ACC112 (cell line): ENCODE data around the gene ADD1.

Experiments
- H2AFZ ChIP-seq: fragments of 200-600 bp; sonication (generic); one replicate; pipeline ENCODE4 v1.6.0; 2017; ENCODE audit warnings: antibody characterized with exemption, low read length; ENCODE audit not compliant: unreplicated experiment
- H3K27ac ChIP-seq: fragments of 200-600 bp; sonication (generic); 2 replicates; pipeline ENCODE4 v1.5.1; 2014; ENCODE audit warnings: low read depth, mild to moderate bottlenecking, antibody characterized with exemption, low read length, moderate library complexity
- H3K27me3 ChIP-seq: fragments of 200-600 bp; sonication (generic); 2 replicates; pipeline ENCODE4 v1.6.1; 2014; ENCODE audit warnings: mild to moderate bottlenecking, antibody characterized with exemption, low read length, moderate library complexity, mixed read lengths; ENCODE audit not compliant: insufficient read depth
- H3K36me3 ChIP-seq: fragments of 200-600 bp; sonication (generic); 2 replicates; pipeline ENCODE4 v1.6.1; 2016; ENCODE audit warnings: mild to moderate bottlenecking, antibody characterized with exemption, low read length, moderate library complexity, mixed read lengths; ENCODE audit not compliant: insufficient read depth
- H3K4me1 ChIP-seq: fragments of 200-600 bp; sonication (generic); one replicate; pipeline ENCODE4 v1.6.1; 2016; ENCODE audit warnings: low read length, mixed read lengths; ENCODE audit not compliant: insufficient read depth, unreplicated experiment, control insufficient read depth
- H3K4me3 ChIP-seq: fragments of 200-600 bp; sonication (generic); 2 replicates; pipeline ENCODE4 v1.5.1; 2014; ENCODE audit warnings: mild to moderate bottlenecking, low read depth, low read length
- H3K79me2 ChIP-seq: fragments of 200-600 bp; sonication (generic); one replicate; pipeline ENCODE4 v1.6.0; 2016; ENCODE audit warnings: low read length; ENCODE audit not compliant: control insufficient read depth, unreplicated experiment, insufficient read depth

Gene ADD1

DNA sequence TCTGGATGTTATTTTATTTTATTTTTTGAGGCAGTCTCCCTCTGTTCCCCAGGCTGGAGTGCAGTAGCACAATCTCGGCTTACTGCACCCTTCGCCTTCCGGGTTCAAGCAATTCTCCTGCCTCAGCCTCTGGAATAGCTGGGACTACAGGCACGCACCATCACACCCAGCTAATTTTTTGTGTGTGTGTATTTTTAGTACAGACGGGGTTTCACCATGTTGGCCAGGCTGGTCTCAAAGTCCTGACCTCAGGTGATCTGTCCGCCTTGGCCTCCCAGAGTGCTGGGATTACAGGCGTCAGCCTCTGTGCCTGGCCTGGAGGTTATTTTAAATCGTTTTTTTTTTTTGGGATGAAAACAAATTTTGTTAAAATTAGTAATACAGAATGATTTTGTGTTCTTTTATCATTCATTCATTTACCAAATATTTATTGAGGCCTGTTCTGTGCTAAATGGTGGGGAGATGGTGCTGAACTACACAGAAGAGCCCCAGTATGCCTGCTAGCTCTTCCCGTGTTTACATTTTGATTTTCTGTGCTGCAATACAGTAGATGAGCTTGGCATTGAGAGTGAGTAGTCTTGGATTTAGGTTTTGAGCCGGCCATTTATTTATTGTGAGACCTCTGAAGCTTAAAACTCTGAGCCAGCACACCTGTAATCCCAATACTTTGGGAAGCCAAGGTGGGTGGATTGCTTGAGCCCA, 22.7 kb downstream of the ADD1 start:
- Histone ChIP-seq H3K4me3 (no peak overlapping the region), H3K36me3 (no peaks in the 10 kb centered on the region), H3K27ac (no peak overlapping the region), H3K27me3 (no peaks in the 10 kb centered on the region), H2AFZ (no peak overlapping the region), H3K79me2 (peaks cover 98% of the 10 kb centered on the region), H3K4me1 (peaks cover 52% of the 10 kb centered on the region)

DNA sequence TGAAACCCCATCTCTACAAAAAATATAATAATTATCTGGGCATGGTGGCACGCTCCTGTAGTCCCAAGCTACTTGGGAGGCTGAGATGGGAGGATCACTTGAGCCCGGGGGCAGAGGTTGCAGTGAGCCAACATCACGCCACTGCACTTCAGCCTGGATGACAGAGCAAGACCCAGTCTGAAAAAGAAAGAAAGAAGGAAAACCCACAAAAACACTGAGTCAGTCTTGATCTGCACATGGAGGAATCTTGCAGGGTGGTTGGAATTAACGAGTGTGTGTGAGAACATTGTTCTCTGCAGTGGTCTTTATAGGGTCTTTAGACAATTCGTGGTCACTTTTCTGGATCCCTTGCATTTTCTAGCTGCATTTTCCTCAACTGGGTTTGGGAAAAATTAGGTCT, 23.2 kb downstream of the ADD1 start:
- no peak overlapping the region for H3K27ac ChIP-seq
- H3K79me2 ChIP-seq: peaks cover 98% of the 10 kb centered on the region
- no peaks in the 10 kb centered on the region for H3K36me3 ChIP-seq
- no peak overlapping the region for H3K4me3 ChIP-seq
- H3K27me3 ChIP-seq: no peaks in the 10 kb centered on the region
- H2AFZ ChIP-seq: no peak overlapping the region
- H3K4me1 ChIP-seq: peaks cover 56% of the 10 kb centered on the region

DNA sequence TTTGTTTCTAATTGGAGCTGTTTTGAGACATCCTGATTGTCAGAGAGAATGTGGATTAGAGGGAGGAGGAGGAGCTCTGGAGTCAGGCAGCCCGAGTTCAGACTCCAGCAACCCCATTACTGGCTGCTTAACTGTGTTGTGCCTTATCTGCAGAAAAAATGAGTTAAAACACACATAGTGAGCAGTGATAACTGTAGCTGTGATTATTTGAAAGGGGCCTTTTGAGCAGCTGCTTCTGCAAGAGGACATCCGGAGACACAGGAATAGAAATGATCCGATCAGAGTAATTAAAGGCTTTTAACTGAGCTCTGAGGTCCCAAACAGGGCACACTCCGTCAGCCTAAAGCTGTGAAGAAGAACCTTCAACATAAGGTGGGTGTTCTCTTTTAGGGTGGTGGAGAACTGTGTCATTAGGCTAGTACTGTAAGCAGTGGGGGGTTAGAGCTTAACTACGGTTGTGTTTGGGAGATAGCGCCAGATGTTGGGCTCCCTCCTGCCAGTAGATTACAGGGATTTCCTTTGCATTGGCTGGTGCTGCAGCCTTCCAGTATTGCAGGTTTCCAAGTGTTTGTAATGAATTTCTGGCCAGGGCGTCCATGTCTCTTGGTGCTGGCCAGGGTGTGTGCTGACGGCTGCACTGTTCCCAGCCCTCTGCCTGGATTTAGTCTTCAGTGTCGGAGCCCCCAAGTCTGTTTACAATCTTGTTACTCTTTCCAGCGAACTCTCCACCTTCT, 24.3 kb downstream of the ADD1 start:
- H3K36me3 ChIP-seq: no peaks in the 10 kb centered on the region
- H2AFZ ChIP-seq: no peak overlapping the region
- H3K79me2 ChIP-seq: peaks cover 96% of the 10 kb centered on the region
- peaks cover 48% of the 10 kb centered on the region for H3K4me1 ChIP-seq
- peak overlapping the region; percentile 1; the same call in 1 of the 2 replicates for H3K27ac ChIP-seq
- H3K27me3 ChIP-seq: no peaks in the 10 kb centered on the region
- peak overlapping the region; percentile 71 for H3K4me3 ChIP-seq

- H3K27ac ChIP-seq: 0 out of 2 replicates have a peak overlapping the region, but pooled peaks have one; percentile 1
- H2AFZ ChIP-seq: no peak overlapping the region
- H3K4me3 ChIP-seq: peak overlapping the region; percentile 71
- no peaks in the 10 kb centered on the region for H3K27me3 ChIP-seq
- H3K36me3 ChIP-seq: no peaks in the 10 kb centered on the region
- peaks cover 95% of the 10 kb centered on the region for H3K79me2 ChIP-seq
- peaks cover 48% of the 10 kb centered on the region for H3K4me1 ChIP-seq
These were observed 25.3 kb downstream of the ADD1 start for GRCh38 chr4:2868877-2869487.

DNA sequence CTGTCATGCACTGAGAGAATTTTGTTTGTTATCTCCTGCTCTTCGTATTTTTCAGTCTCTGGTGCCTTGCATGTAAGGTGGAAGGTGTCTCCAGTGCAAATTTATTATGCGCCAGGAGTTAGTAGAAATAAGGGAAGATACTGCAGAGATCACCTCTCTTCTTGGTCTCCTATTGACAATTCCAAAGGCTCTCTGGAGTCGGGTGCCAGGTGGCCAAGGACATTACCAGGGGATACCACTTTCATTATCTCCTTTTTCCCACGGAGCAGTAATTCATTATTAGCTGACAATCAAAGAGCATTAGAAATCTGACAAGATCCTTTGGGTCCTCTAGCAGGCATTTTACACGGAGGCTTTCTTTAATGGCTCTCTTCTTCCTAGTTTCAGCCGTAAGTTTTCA, 26.0 kb downstream of the ADD1 start:
- Histone ChIP-seq H3K4me3 (peak overlapping the region; percentile 37), H3K27me3 (no peaks in the 10 kb centered on the region), H3K36me3 (no peaks in the 10 kb centered on the region), H3K4me1 (peaks cover 48% of the 10 kb centered on the region), H3K27ac (no peak overlapping the region), H2AFZ (no peak overlapping the region), H3K79me2 (peaks cover 96% of the 10 kb centered on the region)

DNA sequence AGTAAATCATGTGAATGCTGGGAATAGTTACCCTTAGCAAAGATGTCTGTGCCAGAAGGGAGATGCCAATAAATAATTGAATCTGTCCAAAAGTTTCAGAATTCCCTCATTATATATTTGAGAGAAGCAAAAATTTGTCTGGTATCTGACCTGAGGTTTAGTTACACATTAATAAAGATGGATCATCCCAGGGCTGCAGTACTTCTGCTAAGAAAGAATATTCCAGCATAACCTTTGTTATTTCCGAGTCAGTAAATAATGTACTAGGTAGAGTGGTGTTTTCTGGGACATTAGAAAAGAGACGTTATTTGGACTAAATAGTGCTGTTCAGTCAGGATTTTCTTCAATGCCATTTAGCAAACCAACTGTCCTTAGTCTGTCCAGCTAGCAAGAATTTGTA, 26.4 kb downstream of the ADD1 start:
- Histone ChIP-seq H3K4me1 (peaks cover 46% of the 10 kb centered on the region), H3K27me3 (no peaks in the 10 kb centered on the region), H2AFZ (no peak overlapping the region), H3K27ac (no peak overlapping the region), H3K79me2 (peaks cover 97% of the 10 kb centered on the region), H3K36me3 (no peaks in the 10 kb centered on the region), H3K4me3 (peak overlapping the region; percentile 37; the same call in 1 of the 2 replicates)

DNA sequence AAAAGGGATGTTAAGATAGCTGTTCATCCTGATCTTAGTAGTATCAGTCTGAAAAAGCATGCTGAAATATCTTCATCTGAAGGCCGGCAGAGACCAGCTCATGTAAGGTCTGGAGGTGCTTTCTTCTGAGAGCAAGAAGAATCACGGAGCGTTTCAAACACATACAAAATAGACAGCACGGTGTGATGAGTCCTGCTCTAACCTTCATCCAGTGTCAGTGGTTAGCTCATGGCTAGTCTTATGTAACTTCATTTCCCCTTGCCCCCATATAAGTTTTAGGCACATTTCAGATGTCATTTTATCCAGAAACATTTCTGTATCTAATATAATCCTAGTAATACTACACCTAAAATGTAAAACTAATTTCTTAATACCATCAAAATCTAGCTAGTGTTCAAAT, 27.8 kb downstream of the ADD1 start:
- H3K4me3 ChIP-seq: no peak overlapping the region
- peaks cover 42% of the 10 kb centered on the region for H3K4me1 ChIP-seq
- H3K79me2 ChIP-seq: peaks cover 95% of the 10 kb centered on the region
- H3K27ac ChIP-seq: no peak overlapping the region
- H3K27me3 ChIP-seq: no peaks in the 10 kb centered on the region
- 0 out of 2 replicates have a peak, but pooled peaks cover 9% of the 10 kb centered on the region for H3K36me3 ChIP-seq
- no peak overlapping the region for H2AFZ ChIP-seq

DNA sequence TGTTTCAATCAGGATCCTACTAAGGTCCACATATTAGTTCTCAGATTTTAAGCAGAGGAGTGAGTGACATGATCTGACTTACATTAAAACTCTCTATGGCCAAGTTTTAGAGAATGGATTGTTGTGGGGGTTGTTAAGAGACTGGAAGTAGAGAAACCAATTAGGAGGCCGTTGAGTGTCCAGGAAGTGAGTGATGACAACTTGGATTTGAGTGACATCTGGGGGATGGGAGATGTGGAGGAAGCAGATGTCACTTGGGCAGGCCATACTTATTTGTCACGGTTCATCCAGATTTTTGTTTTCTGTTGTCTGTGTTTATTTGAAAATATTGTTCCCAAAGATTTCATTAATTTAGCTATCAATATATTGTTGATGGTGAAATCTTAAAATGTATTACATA, 28.3 kb downstream of the ADD1 start:
- no peak overlapping the region for H3K27ac ChIP-seq
- H3K27me3 ChIP-seq: no peaks in the 10 kb centered on the region
- H3K4me3 ChIP-seq: no peak overlapping the region
- peaks cover 92% of the 10 kb centered on the region for H3K79me2 ChIP-seq
- H3K36me3 ChIP-seq: 0 out of 2 replicates have a peak, but pooled peaks cover 10% of the 10 kb centered on the region
- peaks cover 40% of the 10 kb centered on the region for H3K4me1 ChIP-seq
- H2AFZ ChIP-seq: no peak overlapping the region

GRCh38 chr4:2873329-2873728, 29.7 kb downstream of the ADD1 start:
- H3K4me3 ChIP-seq: no peak overlapping the region
- no peak overlapping the region for H3K27ac ChIP-seq
- 0 out of 2 replicates have a peak, but pooled peaks cover 13% of the 10 kb centered on the region for H3K36me3 ChIP-seq
- no peak overlapping the region for H2AFZ ChIP-seq
- H3K27me3 ChIP-seq: no peaks in the 10 kb centered on the region
- H3K4me1 ChIP-seq: peaks cover 26% of the 10 kb centered on the region
- H3K79me2 ChIP-seq: peaks cover 91% of the 10 kb centered on the region

- Histone ChIP-seq H3K4me1 (peaks cover 11% of the 10 kb centered on the region), H2AFZ (no peak overlapping the region), H3K36me3 (peaks cover 21% of the 10 kb centered on the region), H3K79me2 (peaks cover 84% of the 10 kb centered on the region), H3K4me3 (no peak overlapping the region), H3K27me3 (no peaks in the 10 kb centered on the region), H3K27ac (no peak overlapping the region)
These were observed 31.2 kb downstream of the ADD1 start for GRCh38 chr4:2874861-2875260.
